Spleen (tissue), 11 donors: ENCODE measurements around the gene RNF214. TPM values are rescaled to one million over a fixed set of nuclear protein-coding genes. Genes with fewer than 3 reads are reported as not detected.
A peak's percentile ranks its signal among the peaks of the same experiment; 100 is the strongest.

ENCODE experiments used
- DNase-seq: peaks from one replicate; pipeline ENCODE4 v3.0.0-alpha.2; 2020
- H3K27ac ChIP-seq, 8 donors: fragments of 200-600 bp; sonication (generic) in 7 of 8; 1 replicate in 4 of 8; 2 replicates in 4 of 8; pipeline versions ENCODE4 v1.5.0 to v1.8.0; 2016 to 2021; ENCODE audit warnings: inconsistent platforms in 4 of 8, mild to moderate bottlenecking in 4 of 8, moderate library complexity in 1 of 8
- H3K27me3 ChIP-seq, 7 donors: fragments of 200-600 bp; sonication (generic) in 6 of 7; replicated peaks in 1 of 7; 1 replicate in 4 of 7; 2 replicates in 3 of 7; pipeline versions ENCODE4 v1.5.0 to v1.8.0; 2016 to 2021; ENCODE audit warnings: inconsistent platforms in 3 of 7, mild to moderate bottlenecking in 1 of 7
- H3K36me3 ChIP-seq, 6 donors: fragments of 200-600 bp; sonication (generic) in 5 of 6; 1 replicate in 4 of 6; 2 replicates in 2 of 6; pipeline versions ENCODE4 v1.5.0 to v1.8.0; 2016 to 2021; ENCODE audit warnings: inconsistent platforms in 2 of 6
- H3K4me1 ChIP-seq, 6 donors: fragments of 200-600 bp; sonication (generic) in 5 of 6; 1 replicate in 3 of 6; 2 replicates in 3 of 6; pipeline versions ENCODE4 v1.5.0 to v1.8.0; 2016 to 2021; ENCODE audit warnings: inconsistent platforms in 3 of 6
- H3K4me3 ChIP-seq, 8 donors: fragments of 200-600 bp; sonication (generic) in 7 of 8; 1 replicate in 4 of 8; 2 replicates in 4 of 8; pipeline versions ENCODE4 v1.5.0 to v1.8.0; 2016 to 2021; ENCODE audit warnings: inconsistent platforms in 4 of 8, mild to moderate bottlenecking in 4 of 8, moderate library complexity in 2 of 8
- H3K9me3 ChIP-seq, 8 donors: fragments of 200-600 bp; sonication (generic) in 7 of 8; 1 replicate in 4 of 8; 2 replicates in 4 of 8; pipeline versions ENCODE4 v1.5.0 to v1.8.0; 2016 to 2021; ENCODE audit warnings: inconsistent platforms in 4 of 8
- CTCF ChIP-seq, 11 experiments: fragments of 200-600 bp in 7 of 11; fragments of 450-650 bp in 4 of 11; sonication (generic) in 4 of 11; IDR thresholded peaks in 8 of 11; conservative IDR thresholded peaks in 3 of 11; 1 replicate in 7 of 11; 2 replicates in 4 of 11; pipeline versions ENCODE4 v1.4.0 to v1.8.0; 2016 to 2021; ENCODE audit warnings: antibody characterized with exemption in 11 of 11, inconsistent platforms in 4 of 11, mild to moderate bottlenecking in 1 of 11
- POLR2A ChIP-seq, 3 donors: fragments of 450-650 bp; IDR thresholded peaks; one replicate each; pipeline ENCODE4 v1.5.1; 2017; ENCODE audit warnings: antibody characterized with exemption in 3 of 3, mild to moderate bottlenecking in 1 of 3
- POLR2AphosphoS5 ChIP-seq, 3 donors: sonication (generic); formaldehyde crosslinking; IDR thresholded peaks; one replicate each; pipeline ENCODE4 v1.5.1; 2017; ENCODE audit warnings: antibody characterized with exemption in 3 of 3
- WGBS, 5 donors: extraction: QIAGEN DNeasy Blood & Tissue Kit in 3 of 5; methylation state at CpG; one replicate each; pipeline versions ENCODE4 v1.1.5 to v1.1.7; 2013 to 2018; 5-methylcytosine and 5-hydroxymethylcytosine counted together
- intact Hi-C: fragments of 100-400 bp; cut with DNase I; formaldehyde crosslinking; loops from one replicate; pipeline ENCODE4 v1.15.0; 2023; ENCODE audit warnings: low total_unique reads
- polyA plus RNA-seq, 3 donors: library from polyadenylated mRNA; stranded (reverse); fragments of 200-250 nt; gene quantifications; one replicate each; pipeline ENCODE4 v1.2.1, GENCODE V29; 2013
- total RNA-seq, 7 donors: library from RNA; depleted of rRNA in 3 of 7; stranded (reverse); fragments of >200 nt in 3 of 7; fragmentation: NEBNext Ultra II Directional in 4 of 7; extraction: Animal tissue kit (Norgen Biotek cat#: 25700) in 4 of 7; gene quantifications; one replicate each; pipeline versions ENCODE4 v1.1.0 to v1.2.1, GENCODE V29; 2016 to 2021
- donor health status: healthy with polysubstance abuse.
- donor health status: DM: no; HTN: no; CAD: no; lungs with moderate emphysema.
- donor health status: DM: no; HTN: no; CAD: no.
- donor health status: Bipolar disorder and iron deficiency.
- donor health status: healthy.
- donor health status: DM: no; HTN: no; CAD: no.
- donor health status: DM: yes; HTN: yes; CAD: no.

RNF214 gene
- total and polyA plus RNA-seq, 10 donors = 5.6 to 29.6 (median 19.6) TPM

- peaks cover 0 to 57% (median 12%) of the 10 kb centered on the region in 6 donors for H3K4me1 ChIP-seq
- TF ChIP-seq POLR2A (IDR thresholded peaks at IDR 0.05) (no peak), POLR2AphosphoS5 (IDR thresholded peaks at IDR 0.05) (peak; percentile 71 to 89 (median 82))
- H3K36me3 ChIP-seq = peaks cover 0 to 72% (median 26%) of the 10 kb centered on the region in 6 donors
- peaks cover 0 to 5% (median 0%) of the 10 kb centered on the region in 7 donors for H3K27me3 ChIP-seq
- H3K9me3 ChIP-seq = no peaks in the 10 kb centered on the region
- intact Hi-C loops = no loop called here
- H3K4me3 ChIP-seq = peak within 1 kb of the TSS in 7 of 8 donors; percentile 7 to 57 (median 39)
- H3K27ac ChIP-seq = peak within 1 kb of the TSS in 7 of 8 donors; percentile 52 to 81 (median 78)
- 44 to 82% (median 51%) methylated on average over 23 to 34 of the region's 34 CpGs for WGBS, 5 donors
- no peak for DNase-seq
Measured at GRCh38 chr11:117199053-117199915, 33.2 kb upstream of the RNF214 start, which contains the start of gene TAGLN. TAGLN (plus strand) TSS chr11:117199370; CDS start chr11:117203014, 3,644 bp downstream.

- WGBS, 5 donors = 64 to 77% (median 72%) methylated on average over 12 to 13 of the region's 13 CpGs
- Histone ChIP-seq H3K9me3 (no peaks in the 10 kb centered on the region), H3K4me3 (peak overlapping the region in 7 of 8 donors; percentile 7 to 57 (median 39)), H3K36me3 (peaks cover 0 to 73% (median 33%) of the 10 kb centered on the region in 6 donors), H3K27me3 (peaks cover 0 to 5% (median 0%) of the 10 kb centered on the region in 7 donors), H3K27ac (peak overlapping the region in 7 of 8 donors; percentile 52 to 81 (median 78)), H3K4me1 (peaks cover 0 to 65% (median 19%) of the 10 kb centered on the region in 6 donors)
- no peak for DNase-seq
- TF ChIP-seq POLR2AphosphoS5 (IDR thresholded peaks at IDR 0.05) (no peak), POLR2A (IDR thresholded peaks at IDR 0.05) (no peak), CTCF (IDR thresholded peaks at IDR 0.05 in 8 of 11, conservative IDR thresholded peaks at IDR 0.05 in 3 of 11) (no peak)
- intact Hi-C loops = no loop called here
Measured at GRCh38 chr11:117199916-117200812, 32.3 kb upstream of the RNF214 start.

GRCh38 chr11:117200813-117201657 is 31.4 kb upstream of the RNF214 start:
- 70 to 93% (median 82%) methylated on average over 12 of the region's 12 CpGs for WGBS, 5 donors
- Histone ChIP-seq H3K4me1 (peaks cover 0 to 69% (median 22%) of the 10 kb centered on the region in 6 donors), H3K36me3 (peaks cover 0 to 73% (median 32%) of the 10 kb centered on the region in 6 donors), H3K4me3 (peak overlapping the region in 7 of 8 donors; percentile 4 to 57 (median 39)), H3K27ac (peak overlapping the region in 7 of 8 donors; percentile 1 to 81 (median 78)), H3K9me3 (no peaks in the 10 kb centered on the region), H3K27me3 (peaks cover 0 to 5% (median 0%) of the 10 kb centered on the region in 7 donors)
- intact Hi-C loops = no loop called here
- no peak for DNase-seq
- TF ChIP-seq POLR2AphosphoS5 (IDR thresholded peaks at IDR 0.05) (peak in 2 of 3 donors; percentile 25 to 42), POLR2A (IDR thresholded peaks at IDR 0.05) (no peak)

DNA sequence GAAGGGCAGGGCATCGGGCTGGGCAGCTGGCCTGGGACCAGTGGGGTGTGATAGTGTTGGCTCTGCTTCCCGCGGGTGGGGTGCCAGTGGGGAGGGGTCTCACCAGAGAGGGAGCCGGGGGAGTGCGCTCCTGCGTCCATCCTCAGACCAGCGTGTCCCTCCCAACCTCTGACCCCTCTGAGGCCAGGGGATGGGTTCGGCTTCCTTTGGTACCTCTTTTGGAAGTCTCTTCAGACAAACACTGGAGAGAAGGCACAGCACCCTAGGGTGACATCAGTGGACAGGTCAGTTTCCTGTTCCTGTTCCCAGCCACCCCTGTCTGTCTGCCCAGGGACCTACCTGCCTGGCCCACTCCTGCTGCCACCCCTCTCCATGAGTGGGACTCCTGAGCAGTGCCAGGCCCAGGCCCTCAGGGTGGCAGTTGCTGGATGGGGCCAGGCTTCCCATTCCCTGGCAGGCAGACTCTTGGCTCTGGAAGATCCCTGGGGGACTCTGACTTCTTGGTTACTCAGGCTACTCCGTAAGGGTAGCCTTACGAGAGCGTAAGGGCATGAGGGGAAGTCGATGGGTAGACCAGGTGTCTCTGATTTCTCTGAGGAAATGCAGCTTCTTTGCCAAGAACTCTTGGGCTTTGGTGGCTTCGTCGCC is 30.7 kb upstream of the RNF214 start:
- Histone ChIP-seq H3K9me3 (no peaks in the 10 kb centered on the region), H3K4me3 (peak overlapping the region in 6 of 8 donors; percentile 4 to 57 (median 40)), H3K36me3 (peaks cover 0 to 68% (median 28%) of the 10 kb centered on the region in 6 donors), H3K27me3 (peaks cover 0 to 5% (median 0%) of the 10 kb centered on the region in 7 donors), H3K4me1 (peaks cover 0 to 69% (median 22%) of the 10 kb centered on the region in 6 donors), H3K27ac (peak overlapping the region in 7 of 8 donors; percentile 1 to 81 (median 78))
- intact Hi-C loops = no loop called here
- 63 to 80% (median 76%) methylated on average over 9 to 14 of the region's 14 CpGs for WGBS, 5 donors
- DNase-seq = no peak
- no peak for TF ChIP-seq POLR2A (IDR thresholded peaks at IDR 0.05)
- TF ChIP-seq POLR2AphosphoS5 (IDR thresholded peaks at IDR 0.05) = peak in 2 of 3 donors; percentile 9 to 72
- no peak for TF ChIP-seq CTCF (IDR thresholded peaks at IDR 0.05 in 8 of 11, conservative IDR thresholded peaks at IDR 0.05 in 3 of 11)
